Upper lobe of right lung (tissue), 1 donor: Measurements from ENCODE around the gene NID2. TPM values are rescaled to one million over a fixed set of nuclear protein-coding genes. Genes with fewer than 3 reads are reported as not detected.

ENCODE experiments used
- ATAC-seq: fragments of 200-7000 bp; cut with Tn5 transposase; one replicate; pipeline ENCODE4 v1.9.1; 2020; ENCODE audit warnings: mild to moderate bottlenecking, moderate library complexity
- DNase-seq: peaks from one replicate; pipeline ENCODE4 v3.0.0-alpha.2; 2020
- H3K27ac ChIP-seq: fragments of 200-600 bp; one replicate; pipeline ENCODE4 v1.8.0; 2022
- H3K27me3 ChIP-seq: fragments of 200-600 bp; one replicate; pipeline ENCODE4 v1.8.0; 2022; ENCODE audit warnings: mild to moderate bottlenecking
- H3K36me3 ChIP-seq: fragments of 200-600 bp; one replicate; pipeline ENCODE4 v1.8.0; 2022
- H3K4me1 ChIP-seq: fragments of 200-600 bp; one replicate; pipeline ENCODE4 v1.8.0; 2022
- H3K4me3 ChIP-seq: fragments of 200-600 bp; one replicate; pipeline ENCODE4 v1.8.0; 2022; ENCODE audit warnings: mild to moderate bottlenecking
- H3K9me3 ChIP-seq: fragments of 200-600 bp; one replicate; pipeline ENCODE4 v1.8.0; 2022
- CTCF ChIP-seq: fragments of 200-600 bp; IDR thresholded peaks from one replicate; pipeline ENCODE4 v1.8.0; 2022; ENCODE audit warnings: antibody characterized with exemption
- intact Hi-C: fragments of 100-400 bp; cut with DNase I; formaldehyde crosslinking; loops from one replicate; pipeline ENCODE4 v1.11.0; 2022
- total RNA-seq: library from RNA; stranded (reverse); fragmentation: NEBNext Ultra II Directional; extraction: Animal tissue kit (Norgen Biotek cat#: 25700); gene quantifications from one replicate; pipeline ENCODE4 v1.2.1, GENCODE V29; 2021
- donor health status: DM: no; HTN: yes; CAD: no; lungs with severe emphysema.

Gene NID2
- total RNA-seq, 1 donor from 2014 or later, result 17.9 TPM

- no peak for TF ChIP-seq CTCF
- DNase-seq, result no peak
- Histone ChIP-seq H3K9me3 (no peaks in the 10 kb centered on the region), H3K27me3 (no peaks in the 10 kb centered on the region), H3K27ac (no peak overlapping the region), H3K4me3 (no peak overlapping the region), H3K4me1 (no peaks in the 10 kb centered on the region), H3K36me3 (no peaks in the 10 kb centered on the region)
- intact Hi-C loops, result no loop called here
- no peak for ATAC-seq
These were observed 25.9 kb upstream of the NID2 start for GRCh38 chr14:52094546-52095271.

GRCh38 chr14:52091928-52092327, 23.1 kb upstream of the NID2 start:
- H3K4me1 ChIP-seq, result no peaks in the 10 kb centered on the region
- intact Hi-C loops, result no loop called here
- no peak overlapping the region for H3K27ac ChIP-seq
- H3K27me3 ChIP-seq, result no peaks in the 10 kb centered on the region
- no peak for ATAC-seq
- H3K9me3 ChIP-seq, result no peaks in the 10 kb centered on the region
- TF ChIP-seq CTCF, result no peak
- no peaks in the 10 kb centered on the region for H3K36me3 ChIP-seq
- DNase-seq, result no peak
- no peak overlapping the region for H3K4me3 ChIP-seq

- ATAC-seq (no peak), DNase-seq (no peak)
- H3K4me1 ChIP-seq, result no peaks in the 10 kb centered on the region
These were observed 22.1 kb upstream of the NID2 start for GRCh38 chr14:52090936-52091335.

DNA sequence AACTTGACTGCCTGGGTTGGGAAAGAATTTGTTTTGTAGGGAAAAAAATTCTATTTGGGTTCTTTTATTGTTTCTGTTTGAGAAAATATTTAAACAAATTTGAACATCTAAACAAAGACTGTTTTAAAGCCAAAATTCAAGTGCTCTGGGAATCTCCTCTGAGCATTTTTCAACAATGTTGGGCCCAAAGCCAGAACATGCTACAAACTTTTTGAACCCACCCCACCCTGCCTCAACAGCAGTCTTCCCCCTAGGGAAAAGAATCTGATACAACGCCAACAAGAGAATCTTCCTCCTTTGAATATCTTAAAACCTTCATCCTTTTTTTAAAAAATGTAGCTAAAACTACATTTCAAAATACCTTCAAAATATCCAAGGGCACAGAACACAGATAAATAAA, 20.4 kb upstream of the NID2 start:
- H3K36me3 ChIP-seq, result no peaks in the 10 kb centered on the region
- ATAC-seq (no peak), DNase-seq (no peak)
- H3K9me3 ChIP-seq, result no peaks in the 10 kb centered on the region
- no peaks in the 10 kb centered on the region for H3K4me1 ChIP-seq
- TF ChIP-seq CTCF, result no peak
- H3K4me3 ChIP-seq, result no peak overlapping the region
- no peak overlapping the region for H3K27ac ChIP-seq
- no peaks in the 10 kb centered on the region for H3K27me3 ChIP-seq
- intact Hi-C loops, result no loop called here

More at GRCh38 chr14:52090936-52091335, 22.1 kb upstream of the NID2 start:
- H3K27ac ChIP-seq, result no peak overlapping the region
- no peaks in the 10 kb centered on the region for H3K36me3 ChIP-seq
- intact Hi-C loops, result no loop called here
- H3K9me3 ChIP-seq, result no peaks in the 10 kb centered on the region
- no peak overlapping the region for H3K4me3 ChIP-seq
- TF ChIP-seq CTCF, result no peak
- H3K27me3 ChIP-seq, result no peaks in the 10 kb centered on the region

DNA sequence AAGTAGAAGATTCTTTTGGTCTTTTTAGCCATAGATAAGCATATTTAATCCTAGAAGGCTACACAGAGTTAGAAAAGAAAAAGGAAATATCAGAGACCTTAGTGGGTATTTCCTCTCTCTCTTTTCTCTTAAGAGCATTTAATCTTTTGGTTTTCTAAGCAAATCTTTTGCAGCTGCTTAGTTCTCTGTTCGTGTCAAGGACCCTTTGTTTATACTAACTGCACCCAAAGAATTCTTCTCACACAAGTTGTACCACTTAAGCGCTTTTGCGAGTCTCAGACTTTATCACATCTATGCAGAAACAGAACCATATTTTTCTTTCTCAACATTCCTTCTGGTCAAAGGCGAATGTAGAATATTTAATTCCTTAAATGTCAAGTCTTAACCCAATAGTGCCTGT, 17.9 kb upstream of the NID2 start:
- H3K4me3 ChIP-seq, result no peak overlapping the region
- H3K27ac ChIP-seq, result no peak overlapping the region
- TF ChIP-seq CTCF, result no peak
- no peaks in the 10 kb centered on the region for H3K27me3 ChIP-seq
- no peaks in the 10 kb centered on the region for H3K36me3 ChIP-seq
- DNase-seq, result no peak
- no peak for ATAC-seq
- no peaks in the 10 kb centered on the region for H3K4me1 ChIP-seq
- intact Hi-C loops, result no loop called here
- no peaks in the 10 kb centered on the region for H3K9me3 ChIP-seq

DNA sequence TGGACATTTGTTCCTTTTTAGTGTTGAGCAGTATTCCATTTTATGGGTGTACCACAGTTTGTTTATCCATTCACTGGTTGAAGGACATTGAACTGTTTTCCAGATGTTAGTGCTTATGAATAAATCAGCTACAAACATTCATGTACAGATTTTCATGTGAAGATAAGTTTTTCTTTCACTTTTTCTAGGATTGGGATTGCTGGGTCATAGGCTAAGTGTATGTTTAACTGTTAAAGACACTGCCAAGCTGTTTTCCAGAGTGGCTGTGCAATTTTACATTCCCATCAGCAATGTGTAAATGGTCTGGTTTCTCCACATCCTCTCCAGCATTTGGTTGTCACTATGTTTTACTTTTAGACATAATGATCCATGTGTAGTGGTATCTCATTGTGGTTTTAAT, 14.0 kb upstream of the NID2 start:
- Histone ChIP-seq H3K27me3 (no peaks in the 10 kb centered on the region), H3K4me1 (peaks cover 3% of the 10 kb centered on the region), H3K4me3 (no peak overlapping the region), H3K27ac (no peak overlapping the region), H3K36me3 (no peaks in the 10 kb centered on the region), H3K9me3 (no peaks in the 10 kb centered on the region)
- DNase-seq, result no peak
- intact Hi-C loops, result no loop called here
- TF ChIP-seq CTCF, result no peak
- ATAC-seq, result no peak
